Esophagus (tissue), 2 donors: ENCODE measurements around the gene SCRG1. TPM values are rescaled to one million over a fixed set of nuclear protein-coding genes. Genes with fewer than 3 reads are reported as not detected.

Experiments used
- H3K27ac ChIP-seq, 2 donors: one replicate each; pipeline ENCODE4 v1.5.1; 2013; ENCODE audit warnings: low read depth in 2 of 2, mild to moderate bottlenecking in 2 of 2, inconsistent platforms in 1 of 2, low read length in 1 of 2, moderate library complexity in 1 of 2
- H3K27me3 ChIP-seq, 2 donors: one replicate each; pipeline ENCODE4 v1.6.1; 2013; ENCODE audit warnings: low read length in 2 of 2, control low read depth in 1 of 2, mild to moderate bottlenecking in 1 of 2; ENCODE audit not compliant: insufficient read depth in 2 of 2, control insufficient read depth in 1 of 2
- H3K36me3 ChIP-seq, 2 donors: one replicate each; pipeline ENCODE4 v1.6.1; 2013; ENCODE audit warnings: low read length in 1 of 2; ENCODE audit not compliant: control insufficient read depth in 2 of 2, insufficient read depth in 2 of 2
- H3K4me1 ChIP-seq, 2 donors: one replicate each; pipeline ENCODE4 v1.6.1; 2013; ENCODE audit warnings: low read length in 1 of 2; ENCODE audit not compliant: control insufficient read depth in 2 of 2, insufficient read depth in 2 of 2
- H3K4me3 ChIP-seq, 2 donors: one replicate each; pipeline ENCODE4 v1.5.1; 2013; ENCODE audit warnings: low read length in 2 of 2, mild to moderate bottlenecking in 2 of 2, low read depth in 1 of 2, moderate library complexity in 1 of 2
- H3K9me3 ChIP-seq, 2 donors: one replicate each; pipeline ENCODE4 v1.6.1; 2013; ENCODE audit warnings: mild to moderate bottlenecking in 2 of 2, low read depth in 1 of 2, low read length in 1 of 2, moderate library complexity in 1 of 2; ENCODE audit not compliant: control insufficient read depth in 2 of 2, insufficient read depth in 1 of 2
- WGBS, 2 donors: extraction: QIAGEN DNeasy Blood & Tissue Kit; methylation state at CpG; one replicate each; pipeline ENCODE4 v1.1.7; 2013; 5-methylcytosine and 5-hydroxymethylcytosine counted together
- polyA plus RNA-seq, 2 donors: library from polyadenylated mRNA; stranded (reverse); fragments of 200-250 nt; gene quantifications; one replicate each; pipeline ENCODE4 v1.2.3, GENCODE V29; 2013
- donor health status: healthy with polysubstance abuse.
- donor health status: Bipolar disorder and iron deficiency.

The SCRG1 gene
- polyA plus RNA-seq, 2 donors, result 0.04 to 0.24 TPM

DNA sequence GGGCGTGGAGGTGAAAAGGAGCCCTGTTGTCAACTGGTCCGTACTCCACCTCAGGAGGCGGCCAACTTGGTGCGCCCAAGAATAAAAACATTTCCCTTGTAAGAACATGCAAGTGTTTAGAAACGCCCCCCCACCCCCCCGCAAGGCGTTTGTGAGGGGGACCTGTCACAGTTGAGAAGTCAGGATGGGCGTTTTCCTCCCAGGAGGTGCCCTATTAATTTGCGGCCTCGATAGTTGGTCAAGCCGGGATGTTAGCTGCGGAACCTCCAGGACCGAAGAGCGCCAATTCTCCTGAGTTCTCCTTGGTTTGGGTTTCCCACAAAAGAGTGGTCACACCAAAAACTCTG lies 28.8 kb downstream of the SCRG1 start:
- 0 to 1% methylated on average over 14 of the region's 14 CpGs for WGBS, 2 donors
- H3K4me1 ChIP-seq, result peaks cover 0 to 2% of the 10 kb centered on the region in 2 donors
- no peaks in the 10 kb centered on the region for H3K36me3 ChIP-seq
- H3K27me3 ChIP-seq, result no peaks in the 10 kb centered on the region
- H3K9me3 ChIP-seq, result no peaks in the 10 kb centered on the region
- peak overlapping the region; percentile 65 to 72 for H3K4me3 ChIP-seq
- H3K27ac ChIP-seq, result peak overlapping the region; percentile 99 to 100

DNA sequence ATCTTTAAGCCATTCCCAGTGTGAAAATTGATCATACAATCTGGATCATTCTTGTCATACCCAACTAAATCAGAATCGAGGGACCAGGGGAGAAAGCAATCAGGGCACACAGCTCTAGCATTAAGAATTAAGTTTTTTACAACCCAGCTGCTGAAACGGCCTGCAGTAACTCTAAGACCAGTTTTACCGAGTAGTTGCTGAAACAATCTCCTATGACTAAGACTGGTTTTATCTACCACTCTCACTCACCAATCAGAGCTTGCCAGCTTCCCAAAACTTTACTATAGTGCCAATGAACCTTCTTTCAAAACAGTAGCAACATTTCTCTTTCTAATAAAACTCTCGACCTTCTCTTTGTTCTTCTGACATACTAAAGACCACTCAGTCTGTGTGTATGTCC lies 31.0 kb downstream of the SCRG1 start:
- 49 to 54% methylated on average over 4 of the region's 4 CpGs for WGBS, 2 donors
- no peak overlapping the region for H3K4me3 ChIP-seq
- H3K27ac ChIP-seq, result no peak overlapping the region

DNA sequence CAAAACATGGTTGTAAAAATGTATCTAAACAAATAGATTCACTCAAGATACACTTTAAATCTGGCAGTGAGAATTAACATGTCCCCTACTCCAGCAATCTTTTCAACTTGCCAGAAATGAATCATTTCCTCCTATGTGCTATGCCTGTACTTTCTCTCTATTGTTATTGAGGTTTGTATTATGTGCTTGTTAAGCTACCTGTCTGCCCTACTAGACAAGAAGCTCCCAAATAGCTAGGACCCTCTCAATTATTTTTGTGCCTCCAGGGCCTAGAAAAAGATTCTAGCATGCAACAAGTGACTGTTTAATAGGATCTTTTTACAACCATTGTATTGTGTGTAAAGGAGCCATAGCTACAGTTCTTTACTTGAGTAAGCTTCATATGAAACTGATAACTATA lies 31.6 kb downstream of the SCRG1 start:
- no peaks in the 10 kb centered on the region for H3K36me3 ChIP-seq
- H3K9me3 ChIP-seq, result no peaks in the 10 kb centered on the region
- no peak overlapping the region for H3K4me3 ChIP-seq
- no peak overlapping the region for H3K27ac ChIP-seq
- H3K4me1 ChIP-seq, result no peaks in the 10 kb centered on the region
- no peaks in the 10 kb centered on the region for H3K27me3 ChIP-seq

More for the DNA sequence above, 31.0 kb downstream of the SCRG1 start:
- no peaks in the 10 kb centered on the region for H3K9me3 ChIP-seq
- H3K36me3 ChIP-seq, result no peaks in the 10 kb centered on the region
- no peaks in the 10 kb centered on the region for H3K27me3 ChIP-seq
- peaks cover 0 to 2% of the 10 kb centered on the region in 2 donors for H3K4me1 ChIP-seq

DNA sequence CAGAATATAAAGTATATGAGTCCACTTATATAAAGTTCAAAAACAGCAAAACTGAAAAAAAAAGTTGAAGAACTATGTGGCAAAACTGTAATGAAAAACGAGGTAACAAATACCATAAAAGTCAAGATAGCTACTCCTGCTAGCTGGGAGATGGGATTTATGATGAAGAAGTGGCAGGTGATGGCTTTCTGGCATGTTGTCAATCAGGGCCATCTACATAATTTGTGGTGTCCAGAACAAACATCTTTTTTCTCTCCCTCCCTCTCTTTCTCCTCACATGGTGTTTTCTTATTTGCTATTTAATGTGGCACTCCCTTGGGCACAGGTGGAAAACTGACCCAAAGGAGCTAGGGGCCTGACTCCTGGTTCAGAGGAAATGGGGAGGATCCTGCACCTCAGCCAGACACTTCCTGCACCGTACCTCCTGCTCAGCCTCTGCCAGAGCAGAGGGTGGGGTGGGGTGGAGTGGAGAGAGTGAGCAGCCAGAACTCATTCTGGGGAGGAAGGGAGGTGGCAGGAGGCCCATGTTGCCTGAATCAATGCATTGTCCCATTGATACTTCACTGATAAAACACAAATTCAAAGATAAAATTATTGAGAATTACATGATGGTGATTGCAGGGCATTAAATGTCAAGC lies 33.4 kb downstream of the SCRG1 start:
- WGBS, 2 donors, result 37 to 44% methylated on average over 2 of the region's 2 CpGs
- Histone ChIP-seq H3K27ac (no peak overlapping the region), H3K27me3 (no peaks in the 10 kb centered on the region), H3K9me3 (no peaks in the 10 kb centered on the region), H3K4me1 (no peaks in the 10 kb centered on the region), H3K36me3 (no peaks in the 10 kb centered on the region), H3K4me3 (no peak overlapping the region)

DNA sequence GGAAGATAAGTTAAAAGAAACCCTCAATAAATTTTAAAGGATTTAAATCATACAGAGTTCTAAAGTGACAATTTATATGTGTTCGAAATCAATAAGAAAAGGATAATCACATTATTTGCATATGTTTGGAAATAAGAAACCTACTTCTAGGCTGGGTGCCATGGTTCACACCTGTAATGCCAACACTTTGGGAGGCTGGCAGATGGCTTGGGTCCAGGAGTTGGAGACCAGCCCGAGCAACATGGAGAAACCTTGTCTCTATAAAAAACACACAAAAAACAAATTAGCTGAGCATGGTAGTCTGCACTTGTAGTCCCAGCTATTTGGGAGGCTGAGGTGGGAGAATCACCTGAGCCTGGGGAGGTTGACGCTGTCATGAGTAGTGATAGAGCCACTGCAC lies 36.2 kb downstream of the SCRG1 start:
- Histone ChIP-seq H3K27me3 (no peaks in the 10 kb centered on the region), H3K4me3 (no peak overlapping the region), H3K9me3 (no peaks in the 10 kb centered on the region), H3K27ac (no peak overlapping the region), H3K4me1 (no peaks in the 10 kb centered on the region), H3K36me3 (no peaks in the 10 kb centered on the region)
- 66 to 76% methylated on average over 3 of the region's 3 CpGs for WGBS, 2 donors

DNA sequence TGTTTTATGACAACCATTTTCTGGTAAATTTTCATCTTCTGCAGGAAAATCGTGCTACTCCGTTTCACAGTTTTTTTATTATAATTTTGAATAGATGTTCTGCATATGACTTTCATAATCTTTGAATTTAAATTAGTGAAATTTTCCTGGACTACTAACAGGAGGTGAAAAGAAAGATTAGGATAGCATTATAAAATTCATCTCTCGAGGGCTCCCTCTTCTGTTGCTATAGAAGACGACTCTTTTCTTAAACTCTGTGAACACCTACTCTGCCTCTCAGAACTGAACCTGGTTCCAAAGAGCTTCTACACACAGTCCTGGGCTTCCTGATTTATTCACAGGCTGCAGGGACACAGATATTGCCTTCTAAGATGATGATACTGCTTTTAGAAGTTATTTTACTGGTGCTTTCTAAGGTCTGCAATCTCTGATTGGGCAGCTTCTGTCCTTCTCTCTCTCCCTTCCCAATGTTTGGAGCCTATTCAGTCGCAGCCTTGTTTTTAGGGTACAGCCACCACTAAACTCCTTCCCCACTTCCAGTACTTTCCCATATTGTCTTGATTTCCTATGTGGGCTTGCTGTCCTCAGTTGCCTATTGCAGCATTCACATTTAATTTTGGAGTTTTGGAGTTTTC lies 38.2 kb downstream of the SCRG1 start:
- H3K27ac ChIP-seq, result no peak overlapping the region
- 59 to 67% methylated on average over 5 of the region's 5 CpGs for WGBS, 2 donors

DNA sequence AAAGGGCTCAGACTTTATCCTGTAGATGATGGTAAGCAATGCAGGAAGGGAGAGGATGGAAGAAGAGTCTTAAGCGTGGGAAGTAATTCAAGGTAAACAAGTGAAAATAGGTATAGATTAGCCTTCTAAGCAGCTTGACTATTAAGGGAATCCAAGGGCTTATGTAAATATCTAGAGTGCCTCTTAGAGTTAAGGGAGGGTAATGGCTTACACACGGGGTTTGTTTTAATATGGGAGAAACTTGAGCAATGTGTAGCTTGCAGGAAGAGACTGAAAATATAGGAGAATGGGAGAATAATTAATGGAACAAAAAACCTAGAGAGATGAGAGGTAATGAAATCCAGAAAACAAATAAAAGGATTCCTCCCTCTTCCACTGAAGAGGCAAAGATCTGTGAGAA lies 41.0 kb downstream of the SCRG1 start:
- H3K9me3 ChIP-seq, result no peaks in the 10 kb centered on the region
- no peaks in the 10 kb centered on the region for H3K27me3 ChIP-seq
- no peak overlapping the region for H3K27ac ChIP-seq
- WGBS, 2 donors, result 64 to 69% methylated on average over 2 of the region's 2 CpGs
- H3K4me1 ChIP-seq, result no peaks in the 10 kb centered on the region
- no peak overlapping the region for H3K4me3 ChIP-seq
- no peaks in the 10 kb centered on the region for H3K36me3 ChIP-seq

More for the DNA sequence above, 38.2 kb downstream of the SCRG1 start:
- no peaks in the 10 kb centered on the region for H3K36me3 ChIP-seq
- no peaks in the 10 kb centered on the region for H3K9me3 ChIP-seq
- no peaks in the 10 kb centered on the region for H3K27me3 ChIP-seq
- no peak overlapping the region for H3K4me3 ChIP-seq
- H3K4me1 ChIP-seq, result no peaks in the 10 kb centered on the region

DNA sequence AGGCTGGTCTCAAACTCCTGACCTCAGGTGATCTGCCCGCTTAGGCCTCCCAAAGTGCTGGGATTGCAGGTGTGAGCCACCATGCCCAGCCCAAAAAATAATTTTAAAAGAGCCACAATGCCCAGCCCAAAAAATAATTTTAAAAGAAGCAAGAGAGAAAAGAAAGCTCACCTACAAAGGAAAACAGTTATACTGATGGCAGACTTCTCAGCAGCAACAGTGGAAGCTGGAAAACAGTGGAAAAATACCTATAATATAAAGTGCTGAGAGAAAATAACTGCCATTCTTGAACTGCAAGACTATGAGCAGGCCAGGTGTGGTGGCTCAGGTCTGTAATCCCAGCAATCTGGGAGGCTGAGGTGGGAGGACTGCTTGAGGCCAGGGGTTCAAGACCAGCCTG lies 51.4 kb downstream of the SCRG1 start:
- no peaks in the 10 kb centered on the region for H3K27me3 ChIP-seq
- WGBS, 2 donors, result 96 to 100% methylated on average over 1 of the region's 1 CpG
- peaks cover 0 to 3% of the 10 kb centered on the region in 2 donors for H3K9me3 ChIP-seq
- H3K4me3 ChIP-seq, result no peak overlapping the region
- no peaks in the 10 kb centered on the region for H3K36me3 ChIP-seq
- H3K4me1 ChIP-seq, result no peaks in the 10 kb centered on the region
- H3K27ac ChIP-seq, result no peak overlapping the region

DNA sequence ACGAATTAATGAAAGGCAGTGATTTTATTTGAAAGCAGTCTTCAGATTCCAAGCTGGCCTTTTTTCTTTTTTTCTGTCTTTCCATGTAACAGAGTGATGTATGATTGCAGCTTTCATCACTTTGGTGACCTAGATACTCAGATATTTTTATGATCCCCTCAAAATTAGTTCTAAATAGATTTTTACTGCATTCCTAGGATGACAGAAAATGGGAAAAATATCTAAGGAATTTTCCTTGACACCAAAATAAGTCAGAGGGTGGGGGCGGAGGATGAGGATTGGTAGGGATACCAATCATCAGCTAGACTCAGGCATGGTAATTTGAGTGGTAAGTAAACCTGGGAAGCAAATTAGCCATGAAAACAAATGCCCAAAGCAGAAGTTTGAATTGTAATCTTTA lies 52.8 kb downstream of the SCRG1 start:
- Histone ChIP-seq H3K36me3 (no peaks in the 10 kb centered on the region), H3K4me3 (no peak overlapping the region), H3K9me3 (peaks cover 0 to 3% of the 10 kb centered on the region in 2 donors), H3K27me3 (no peaks in the 10 kb centered on the region), H3K27ac (no peak overlapping the region), H3K4me1 (no peaks in the 10 kb centered on the region)
- WGBS, 2 donors, result 48 to 85% methylated on average over 2 of the region's 2 CpGs

DNA sequence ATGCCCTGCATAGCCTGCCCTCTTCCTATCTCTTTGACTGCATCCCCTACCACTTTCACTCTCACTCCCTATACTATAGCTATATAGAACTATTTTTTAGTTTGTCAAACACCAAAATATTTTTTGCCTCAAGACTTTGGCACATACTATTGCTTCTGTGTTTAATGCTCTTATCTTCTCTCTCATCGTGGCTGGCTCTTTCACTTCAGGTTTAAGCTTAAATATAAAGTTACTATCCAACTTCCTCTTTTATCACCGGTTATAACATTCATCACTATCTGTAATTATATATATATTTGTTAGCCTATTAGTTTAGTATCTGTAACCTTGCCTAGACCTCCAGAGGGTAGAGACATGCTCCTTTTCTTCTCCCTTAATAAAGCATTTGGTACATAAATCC lies 53.3 kb downstream of the SCRG1 start:
- Histone ChIP-seq H3K4me1 (no peaks in the 10 kb centered on the region), H3K9me3 (peaks cover 0 to 3% of the 10 kb centered on the region in 2 donors), H3K27ac (no peak overlapping the region), H3K27me3 (no peaks in the 10 kb centered on the region), H3K4me3 (no peak overlapping the region), H3K36me3 (no peaks in the 10 kb centered on the region)
- 64 to 69% methylated on average over 2 of the region's 2 CpGs for WGBS, 2 donors
